GM23248 (cell line): ENCODE data around the gene GPX4. TPM values are rescaled to one million over a fixed set of nuclear protein-coding genes. Genes with fewer than 3 reads are reported as not detected.

Experiments
- DNase-seq: peaks from one replicate; pipeline ENCODE4 v3.0.0-alpha.2; 2015
- H2AFZ ChIP-seq: fragments of 200-600 bp; sonication (generic); 2 replicates; pipeline ENCODE4 v1.6.1; 2016; ENCODE audit warnings: antibody characterized with exemption
- H3F3A ChIP-seq: fragments of 200-600 bp; sonication (generic); 2 replicates; pipeline ENCODE4 v1.6.1; 2016; ENCODE audit warnings: mild to moderate bottlenecking, antibody characterized with exemption, mixed run types; ENCODE audit not compliant: insufficient read depth
- H3K27ac ChIP-seq: fragments of 200-600 bp; sonication (generic); 2 replicates; pipeline ENCODE4 v1.5.1; 2016; ENCODE audit warnings: mild to moderate bottlenecking
- H3K27me3 ChIP-seq: fragments of 200-600 bp; sonication (generic); replicated peaks from 2 replicates; pipeline ENCODE4 v1.6.1; 2016; ENCODE audit warnings: mild to moderate bottlenecking; ENCODE audit not compliant: insufficient read depth
- H3K36me3 ChIP-seq: fragments of 200-600 bp; sonication (generic); 2 replicates; pipeline ENCODE4 v1.6.1; 2016; ENCODE audit warnings: low read depth, mild to moderate bottlenecking
- H3K4me1 ChIP-seq: fragments of 200-600 bp; sonication (generic); 2 replicates; pipeline ENCODE4 v1.6.1; 2016; ENCODE audit warnings: mild to moderate bottlenecking; ENCODE audit not compliant: insufficient read depth
- H3K4me2 ChIP-seq: fragments of 200-600 bp; sonication (generic); one replicate; pipeline ENCODE4 v1.6.1; 2016; ENCODE audit warnings: mild to moderate bottlenecking; ENCODE audit not compliant: unreplicated experiment
- H3K4me3 ChIP-seq: fragments of 200-600 bp; sonication (generic); 2 replicates; pipeline ENCODE4 v1.5.1; 2016; ENCODE audit warnings: mild to moderate bottlenecking
- H3K79me2 ChIP-seq: fragments of 200-600 bp; sonication (generic); 2 replicates; pipeline ENCODE4 v1.6.1; 2016; ENCODE audit warnings: mild to moderate bottlenecking; ENCODE audit not compliant: insufficient read depth
- H3K9ac ChIP-seq: fragments of 200-600 bp; sonication (generic); 2 replicates; pipeline ENCODE4 v1.6.1; 2016; ENCODE audit warnings: mild to moderate bottlenecking
- H3K9me2 ChIP-seq: fragments of 200-600 bp; sonication (generic); 2 replicates; pipeline ENCODE4 v1.6.1; 2016; ENCODE audit warnings: mixed run types, mild to moderate bottlenecking, moderate library complexity; ENCODE audit not compliant: insufficient read depth
- H3K9me3 ChIP-seq: fragments of 200-600 bp; sonication (generic); one replicate; pipeline ENCODE4 v1.6.1; 2017; ENCODE audit warnings: low read depth
- H4K20me1 ChIP-seq: fragments of 200-600 bp; sonication (generic); 2 replicates; pipeline ENCODE4 v1.6.0; 2016; ENCODE audit not compliant: insufficient read depth
- EZH2 ChIP-seq: fragments of 200-600 bp; sonication (generic); IDR thresholded peaks from 2 replicates; pipeline ENCODE4 v1.6.1; 2018; ENCODE audit warnings: antibody characterized with exemption, mild to moderate bottlenecking; ENCODE audit not compliant: insufficient read depth, poor library complexity, severe bottlenecking
- EZH2phosphoT487 ChIP-seq: fragments of 200-600 bp; sonication (generic); IDR thresholded peaks from 2 replicates; pipeline ENCODE4 v1.6.1; 2018; ENCODE audit warnings: antibody characterized with exemption, moderate library complexity, mild to moderate bottlenecking, low read depth; ENCODE audit not compliant: insufficient read depth
- WGBS, 2 experiments: methylation state at CpG; one replicate each; pipeline ENCODE4 v1.1.6; 2015 to 2017; ENCODE audit warnings: low lambda C conversion rate in 2 of 2, low coverage in 1 of 2; ENCODE audit errors: missing lambda C conversion rate in 2 of 2; 5-methylcytosine and 5-hydroxymethylcytosine counted together
- in situ Hi-C: fragments of 300-500 bp; cut with MboI; formaldehyde crosslinking; loops from 2 replicates; pipeline ENCODE4 v1.15.0; 2020
- polyA plus RNA-seq: library from polyadenylated mRNA; unstranded; fragments of >200 nt; fragmentation: Nextera tagmentation; extraction: Ambion mirVana; gene quantifications from 2 replicates; pipeline ENCODE4 v1.2.1, GENCODE V29; 2016
- total RNA-seq: library from RNA; depleted of rRNA; stranded (reverse); fragments of >200 nt; shearing (Covaris generic); gene quantifications from 2 replicates; pipeline ENCODE4 v1.2.3, GENCODE V29; 2014

The GPX4 gene
- total and polyA plus RNA-seq, 2 experiments from 2014 or later: 298 to 607 TPM

- H3K79me2 ChIP-seq: no peaks in the 10 kb centered on the region
- peaks cover 16% of the 10 kb centered on the region for H3K27me3 ChIP-seq
- no peak overlapping the region for H3K4me2 ChIP-seq
- 89 to 90% methylated on average over 18 to 52 of the region's 54 CpGs for WGBS, 2 experiments
- H3K9me2 ChIP-seq: no peaks in the 10 kb centered on the region
- H3K9ac ChIP-seq: no peak overlapping the region
- DNase-seq: no peak
- H4K20me1 ChIP-seq: no peaks in the 10 kb centered on the region
- H3K4me1 ChIP-seq: no peaks in the 10 kb centered on the region
- in situ Hi-C loops: no loop called here
- H3K9me3 ChIP-seq: no peaks in the 10 kb centered on the region
- H3K4me3 ChIP-seq: no peak overlapping the region
- no peak for TF ChIP-seq EZH2
- TF ChIP-seq EZH2phosphoT487: no peak
- no peaks in the 10 kb centered on the region for H3F3A ChIP-seq
- H2AFZ ChIP-seq: no peak overlapping the region
- H3K27ac ChIP-seq: no peak overlapping the region
- no peaks in the 10 kb centered on the region for H3K36me3 ChIP-seq
Measured at GRCh38 chr19:1074544-1075283, 29.1 kb upstream of the GPX4 start.

DNA sequence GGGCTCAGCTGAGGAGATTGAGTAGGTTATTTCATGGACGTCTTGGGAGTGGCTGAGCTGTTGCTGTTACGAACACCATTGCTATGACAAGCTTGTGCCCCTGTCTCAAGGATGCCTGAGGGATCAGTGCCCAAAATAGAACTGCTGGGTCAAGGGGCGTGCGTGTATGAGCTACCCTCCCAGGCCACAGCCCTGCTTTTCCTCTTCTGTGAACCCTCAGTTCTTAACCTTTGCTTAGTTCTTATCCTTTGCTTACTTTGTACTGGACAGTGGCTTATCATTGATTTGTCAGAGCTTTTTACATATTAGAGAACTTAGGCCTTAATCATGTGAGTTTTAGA lies 27.8 kb upstream of the GPX4 start:
- H2AFZ ChIP-seq: no peak overlapping the region
- no peak overlapping the region for H3K4me2 ChIP-seq
- WGBS, 2 experiments: 80 to 86% methylated on average over 4 of the region's 4 CpGs

DNA sequence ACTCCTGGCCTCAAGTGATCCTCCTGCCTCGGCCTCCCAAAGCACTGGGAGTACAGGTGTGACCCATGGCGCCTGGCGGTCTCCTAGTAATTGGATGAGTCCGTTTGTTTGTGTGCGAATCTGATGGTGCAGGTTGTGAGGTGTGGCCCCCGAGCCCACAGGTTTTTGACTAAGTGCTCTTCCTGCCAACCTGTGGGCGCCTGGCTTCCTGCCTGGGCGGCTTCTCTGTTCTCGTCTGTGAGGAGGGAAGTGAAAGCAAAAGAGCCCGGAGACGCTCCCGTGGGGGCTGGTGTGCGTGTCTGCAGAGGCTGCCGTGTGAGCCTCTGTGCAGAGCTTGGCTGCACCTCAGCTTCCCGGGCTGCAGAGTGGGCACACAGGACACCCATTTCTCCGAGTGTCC lies 26.8 kb upstream of the GPX4 start:
- 59 to 61% methylated on average over 16 of the region's 16 CpGs for WGBS, 2 experiments
- in situ Hi-C loops: no loop called here

More for the DNA sequence above, 27.8 kb upstream of the GPX4 start:
- Histone ChIP-seq H3K4me1 (no peaks in the 10 kb centered on the region), H3K9ac (no peak overlapping the region), H3K27ac (no peak overlapping the region), H3K27me3 (peaks cover 3% of the 10 kb centered on the region; the same call in 1 of the 2 replicates), H3K36me3 (no peaks in the 10 kb centered on the region), H4K20me1 (no peaks in the 10 kb centered on the region), H3K79me2 (no peaks in the 10 kb centered on the region), H3K9me2 (no peaks in the 10 kb centered on the region), H3K9me3 (no peaks in the 10 kb centered on the region), H3F3A (no peaks in the 10 kb centered on the region), H3K4me3 (no peak overlapping the region)
- no peak for TF ChIP-seq EZH2
- TF ChIP-seq EZH2phosphoT487: no peak
- in situ Hi-C loops: no loop called here
- no peak for DNase-seq

GRCh38 chr19:1079566-1080111 lies 24.2 kb upstream of the GPX4 start:
- Histone ChIP-seq H3K27ac (no peak overlapping the region), H3F3A (no peaks in the 10 kb centered on the region), H3K9me3 (no peaks in the 10 kb centered on the region), H3K27me3 (no peaks in the 10 kb centered on the region), H2AFZ (no peak overlapping the region), H3K4me3 (no peak overlapping the region), H4K20me1 (no peaks in the 10 kb centered on the region), H3K4me1 (no peaks in the 10 kb centered on the region), H3K36me3 (no peaks in the 10 kb centered on the region), H3K9me2 (no peaks in the 10 kb centered on the region), H3K79me2 (no peaks in the 10 kb centered on the region), H3K4me2 (no peak overlapping the region), H3K9ac (no peak overlapping the region)
- TF ChIP-seq EZH2 (no peak), EZH2phosphoT487 (no peak)
- in situ Hi-C loops: no loop called here
- 90 to 92% methylated on average over 25 to 39 of the region's 45 CpGs for WGBS, 2 experiments
- DNase-seq: no peak

More for the DNA sequence above, 26.8 kb upstream of the GPX4 start:
- Histone ChIP-seq H3K9ac (no peak overlapping the region), H3K27me3 (no peaks in the 10 kb centered on the region; the same call in 1 of the 2 replicates), H3K36me3 (no peaks in the 10 kb centered on the region), H3K9me3 (no peaks in the 10 kb centered on the region), H4K20me1 (no peaks in the 10 kb centered on the region), H3K4me1 (no peaks in the 10 kb centered on the region), H2AFZ (no peak overlapping the region), H3K4me2 (no peak overlapping the region), H3F3A (no peaks in the 10 kb centered on the region), H3K4me3 (no peak overlapping the region), H3K27ac (no peak overlapping the region), H3K79me2 (no peaks in the 10 kb centered on the region), H3K9me2 (no peaks in the 10 kb centered on the region)
- peak; percentile 32 for DNase-seq
- TF ChIP-seq EZH2phosphoT487 (no peak), EZH2 (no peak)
